Peyer's patch (tissue), 4 donors: ENCODE results near the gene CD93.

Experiments
- POLR2A ChIP-seq, 2 donors: fragments of 450-650 bp; IDR thresholded peaks; one replicate each; pipeline ENCODE4 v1.5.1; 2017; ENCODE audit warnings: antibody characterized with exemption in 2 of 2, mild to moderate bottlenecking in 2 of 2, moderate library complexity in 2 of 2
- TF ChIP-seq, protein P1 (sequence below), 6 experiments: fragments of 450-650 bp in 4 of 6; fragments of 200-600 bp in 2 of 6; sonication (generic) in 1 of 6; IDR thresholded peaks; one replicate each; pipeline ENCODE4 v1.5.1; 2017 to 2019; ENCODE audit warnings: antibody characterized with exemption in 6 of 6, mild to moderate bottlenecking in 3 of 6, moderate library complexity in 1 of 6

DNA sequence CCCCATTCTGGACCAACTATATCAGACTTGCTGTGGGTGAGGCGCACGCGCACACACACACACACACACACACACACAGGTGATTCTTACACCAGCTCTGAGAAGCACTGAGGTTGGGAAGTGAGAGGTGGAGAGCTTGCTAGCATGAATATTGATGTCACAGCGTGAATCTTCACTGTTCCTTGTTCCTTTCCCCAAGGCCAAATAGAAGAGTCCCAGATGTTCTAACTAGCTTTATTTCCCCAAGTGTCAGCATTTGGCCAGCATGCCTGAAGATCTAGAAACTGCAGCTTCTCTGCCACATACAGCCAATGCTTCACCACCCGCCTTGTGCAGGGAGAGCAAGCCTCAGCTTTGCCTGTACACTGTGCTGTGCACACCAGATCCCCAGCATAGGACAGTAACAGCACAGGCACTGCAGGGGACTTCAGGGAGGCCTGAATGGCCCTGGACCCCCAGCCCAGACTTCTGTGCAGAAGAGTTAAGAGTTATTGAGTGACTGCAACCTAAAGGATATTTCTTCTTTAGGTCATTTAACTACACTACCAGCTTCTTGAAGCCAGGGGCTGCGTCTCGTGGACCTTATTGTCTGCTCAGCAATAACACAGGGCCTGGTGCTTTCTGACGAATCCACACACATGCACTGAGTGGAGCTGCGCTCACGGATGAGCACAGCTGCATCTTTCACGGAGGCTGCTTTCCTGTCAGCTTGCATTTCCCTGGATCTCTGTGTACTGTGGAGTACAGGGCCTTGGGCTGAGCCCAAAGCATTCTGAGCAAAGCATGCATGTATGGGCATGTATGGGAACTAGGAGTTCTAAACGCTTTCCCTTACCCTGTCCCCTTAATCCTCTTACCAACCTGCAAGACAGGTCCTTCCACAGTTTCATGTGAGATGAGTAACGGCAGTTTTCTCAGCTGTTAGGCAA is 13.9 kb upstream of the CD93 start:
- TF ChIP-seq POLR2A (IDR thresholded peaks at IDR 0.05): no peak
- TF ChIP-seq, protein P1, sequence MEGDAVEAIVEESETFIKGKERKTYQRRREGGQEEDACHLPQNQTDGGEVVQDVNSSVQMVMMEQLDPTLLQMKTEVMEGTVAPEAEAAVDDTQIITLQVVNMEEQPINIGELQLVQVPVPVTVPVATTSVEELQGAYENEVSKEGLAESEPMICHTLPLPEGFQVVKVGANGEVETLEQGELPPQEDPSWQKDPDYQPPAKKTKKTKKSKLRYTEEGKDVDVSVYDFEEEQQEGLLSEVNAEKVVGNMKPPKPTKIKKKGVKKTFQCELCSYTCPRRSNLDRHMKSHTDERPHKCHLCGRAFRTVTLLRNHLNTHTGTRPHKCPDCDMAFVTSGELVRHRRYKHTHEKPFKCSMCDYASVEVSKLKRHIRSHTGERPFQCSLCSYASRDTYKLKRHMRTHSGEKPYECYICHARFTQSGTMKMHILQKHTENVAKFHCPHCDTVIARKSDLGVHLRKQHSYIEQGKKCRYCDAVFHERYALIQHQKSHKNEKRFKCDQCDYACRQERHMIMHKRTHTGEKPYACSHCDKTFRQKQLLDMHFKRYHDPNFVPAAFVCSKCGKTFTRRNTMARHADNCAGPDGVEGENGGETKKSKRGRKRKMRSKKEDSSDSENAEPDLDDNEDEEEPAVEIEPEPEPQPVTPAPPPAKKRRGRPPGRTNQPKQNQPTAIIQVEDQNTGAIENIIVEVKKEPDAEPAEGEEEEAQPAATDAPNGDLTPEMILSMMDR (IDR thresholded peaks at IDR 0.05): no peak
